Naive B cell (primary cell): Measurements from ENCODE around the gene CSTPP1. TPM values are rescaled to one million over a fixed set of nuclear protein-coding genes. Genes with fewer than 3 reads are reported as not detected.

Experiments used
- ATAC-seq, 2 donors: fragments of 150-1000 bp; cut with Tn5 transposase; 2 replicates each; pipeline ENCODE4 v1.10.0; 2021; ENCODE audit warnings: low read depth in 2 of 2, mild to moderate bottlenecking in 2 of 2, moderate library complexity in 2 of 2
- DNase-seq: peaks from one replicate; pipeline ENCODE4 v3.0.0; 2022
- H3K27ac Mint-ChIP-seq, 6 donors: one replicate each; pipeline ENCODE4 v1.8.0; 2020 to 2022; ENCODE audit warnings: mild to moderate bottlenecking in 6 of 6, mixed read lengths in 6 of 6, moderate library complexity in 5 of 6, inconsistent platforms in 2 of 6
- H3K27me3 Mint-ChIP-seq, 3 donors: one replicate each; pipeline ENCODE4 v1.8.0; 2021 to 2022; ENCODE audit warnings: mixed read lengths in 3 of 3, mild to moderate bottlenecking in 1 of 3
- H3K36me3 Mint-ChIP-seq, 2 donors: one replicate each; pipeline ENCODE4 v1.8.0; 2020 to 2022; ENCODE audit warnings: mixed read lengths in 2 of 2, inconsistent platforms in 1 of 2, mild to moderate bottlenecking in 1 of 2
- H3K4me1 Mint-ChIP-seq, 3 donors: one replicate each; pipeline ENCODE4 v1.8.0; 2020 to 2022; ENCODE audit warnings: mixed read lengths in 3 of 3, inconsistent platforms in 1 of 3, mild to moderate bottlenecking in 1 of 3, moderate library complexity in 1 of 3
- H3K4me3 Mint-ChIP-seq, 8 donors: one replicate each; pipeline ENCODE4 v1.8.0; 2020 to 2022; ENCODE audit warnings: mild to moderate bottlenecking in 8 of 8, mixed read lengths in 8 of 8, moderate library complexity in 8 of 8, inconsistent platforms in 2 of 8
- H3K9me3 Mint-ChIP-seq, 7 donors: one replicate each; pipeline ENCODE4 v1.8.0; 2020 to 2022; ENCODE audit warnings: mixed read lengths in 7 of 7, mild to moderate bottlenecking in 5 of 7, inconsistent platforms in 2 of 7, moderate library complexity in 1 of 7
- polyA plus RNA-seq, 6 donors: library from polyadenylated mRNA; unstranded; fragments of 300-500 nt; fragmentation: Illumina TruSeq; gene quantifications; one replicate each; pipeline ENCODE4 v1.2.3, GENCODE V29; 2021; ENCODE audit warnings: low read depth in 6 of 6

The CSTPP1 gene
- polyA plus RNA-seq, 6 donors from 2014 or later = 16.8 to 34.9 (median 18.7) TPM

GRCh38 chr11:47139878-47140277, 203.3 kb downstream of the CSTPP1 start:
- H3K27ac Mint-ChIP-seq = no peak overlapping the region

GRCh38 chr11:47143322-47143721, 206.8 kb downstream of the CSTPP1 start:
- H3K4me3 Mint-ChIP-seq = no peak overlapping the region
- H3K27ac Mint-ChIP-seq = no peak overlapping the region
- no peak for DNase-seq
- no peak for ATAC-seq
- H3K9me3 Mint-ChIP-seq = no peaks in the 10 kb centered on the region
- peaks cover 0 to 2% of the 10 kb centered on the region in 2 donors for H3K36me3 Mint-ChIP-seq
- H3K4me1 Mint-ChIP-seq = no peaks in the 10 kb centered on the region
- H3K27me3 Mint-ChIP-seq = no peaks in the 10 kb centered on the region

More at GRCh38 chr11:47139878-47140277, 203.3 kb downstream of the CSTPP1 start:
- Mint-ChIP-seq H3K4me1 (no peaks in the 10 kb centered on the region), H3K36me3 (peaks cover 10 to 11% of the 10 kb centered on the region in 2 donors), H3K4me3 (no peak overlapping the region), H3K27me3 (no peaks in the 10 kb centered on the region), H3K9me3 (no peaks in the 10 kb centered on the region)
- ATAC-seq = no peak
- DNase-seq = no peak

- H3K9me3 Mint-ChIP-seq = no peaks in the 10 kb centered on the region
- H3K27ac Mint-ChIP-seq = no peak overlapping the region
- no peak for DNase-seq
- peaks cover 0 to 5% of the 10 kb centered on the region in 2 donors for H3K36me3 Mint-ChIP-seq
- H3K4me3 Mint-ChIP-seq = no peak overlapping the region
- no peaks in the 10 kb centered on the region for H3K27me3 Mint-ChIP-seq
- ATAC-seq = no peak
- H3K4me1 Mint-ChIP-seq = no peaks in the 10 kb centered on the region
Measured at GRCh38 chr11:47144541-47144940, 208.0 kb downstream of the CSTPP1 start.

- DNase-seq (no peak), ATAC-seq (no peak)
- Mint-ChIP-seq H3K27me3 (no peaks in the 10 kb centered on the region), H3K27ac (peak overlapping the region in 1 of 6 donors; percentile 8), H3K4me1 (peaks cover 10 to 14% (median 12%) of the 10 kb centered on the region in 3 donors), H3K36me3 (peaks cover 0 to 5% of the 10 kb centered on the region in 2 donors), H3K4me3 (no peak overlapping the region), H3K9me3 (no peaks in the 10 kb centered on the region)
Measured at GRCh38 chr11:47147250-47147649, 210.7 kb downstream of the CSTPP1 start.

- DNase-seq (no peak), ATAC-seq (no peak)
- H3K4me3 Mint-ChIP-seq = no peak overlapping the region
- no peaks in the 10 kb centered on the region for H3K27me3 Mint-ChIP-seq
- H3K36me3 Mint-ChIP-seq = peaks cover 0 to 5% of the 10 kb centered on the region in 2 donors
- H3K4me1 Mint-ChIP-seq = peaks cover 13 to 18% (median 16%) of the 10 kb centered on the region in 3 donors
- H3K27ac Mint-ChIP-seq = peak overlapping the region in 1 of 6 donors; percentile 8
- no peaks in the 10 kb centered on the region for H3K9me3 Mint-ChIP-seq
Measured at GRCh38 chr11:47147681-47148080, 211.1 kb downstream of the CSTPP1 start.

GRCh38 chr11:47148270-47148669, 211.7 kb downstream of the CSTPP1 start:
- H3K9me3 Mint-ChIP-seq = no peaks in the 10 kb centered on the region
- H3K4me1 Mint-ChIP-seq = peaks cover 19 to 24% (median 22%) of the 10 kb centered on the region in 3 donors
- H3K36me3 Mint-ChIP-seq = peaks cover 0 to 5% of the 10 kb centered on the region in 2 donors
- ATAC-seq (no peak), DNase-seq (no peak)
- H3K27ac Mint-ChIP-seq = no peak overlapping the region
- H3K27me3 Mint-ChIP-seq = no peaks in the 10 kb centered on the region
- no peak overlapping the region for H3K4me3 Mint-ChIP-seq

GRCh38 chr11:47148903-47149531, 212.5 kb downstream of the CSTPP1 start:
- no peak overlapping the region for H3K4me3 Mint-ChIP-seq
- H3K27ac Mint-ChIP-seq = no peak overlapping the region
- H3K36me3 Mint-ChIP-seq = peaks cover 0 to 5% of the 10 kb centered on the region in 2 donors
- no peaks in the 10 kb centered on the region for H3K9me3 Mint-ChIP-seq
- no peaks in the 10 kb centered on the region for H3K27me3 Mint-ChIP-seq
- peaks cover 19 to 29% (median 23%) of the 10 kb centered on the region in 3 donors for H3K4me1 Mint-ChIP-seq
- ATAC-seq (no peak), DNase-seq (no peak)

- ATAC-seq = no peak
- DNase-seq = no peak
- peak overlapping the region in 2 of 6 donors; percentile 32 to 49 for H3K27ac Mint-ChIP-seq
- H3K4me3 Mint-ChIP-seq = no peak overlapping the region
- no peaks in the 10 kb centered on the region for H3K27me3 Mint-ChIP-seq
- H3K9me3 Mint-ChIP-seq = no peaks in the 10 kb centered on the region
- H3K36me3 Mint-ChIP-seq = peaks cover 0 to 5% of the 10 kb centered on the region in 2 donors
- H3K4me1 Mint-ChIP-seq = peaks cover 24 to 35% (median 24%) of the 10 kb centered on the region in 3 donors
Measured at GRCh38 chr11:47149782-47150181, 213.2 kb downstream of the CSTPP1 start.

- no peaks in the 10 kb centered on the region for H3K9me3 Mint-ChIP-seq
- peak; percentile 56 to 62 for ATAC-seq
- no peak for DNase-seq
- H3K27me3 Mint-ChIP-seq = no peaks in the 10 kb centered on the region
- peaks cover 0 to 5% of the 10 kb centered on the region in 2 donors for H3K36me3 Mint-ChIP-seq
- peak overlapping the region in 4 of 6 donors; percentile 39 to 91 (median 75) for H3K27ac Mint-ChIP-seq
- H3K4me3 Mint-ChIP-seq = peak overlapping the region in 4 of 8 donors; percentile 10 to 83 (median 46)
- H3K4me1 Mint-ChIP-seq = peaks cover 30 to 48% (median 32%) of the 10 kb centered on the region in 3 donors
Measured at GRCh38 chr11:47152126-47152952, 215.8 kb downstream of the CSTPP1 start.

- peaks cover 0 to 4% of the 10 kb centered on the region in 2 donors for H3K36me3 Mint-ChIP-seq
- peaks cover 30 to 48% (median 32%) of the 10 kb centered on the region in 3 donors for H3K4me1 Mint-ChIP-seq
- DNase-seq = peak; percentile 45
- H3K9me3 Mint-ChIP-seq = no peaks in the 10 kb centered on the region
- H3K4me3 Mint-ChIP-seq = peak overlapping the region in 3 of 8 donors; percentile 6 to 82 (median 13)
- no peaks in the 10 kb centered on the region for H3K27me3 Mint-ChIP-seq
- peak; percentile 48 to 53 for ATAC-seq
- H3K27ac Mint-ChIP-seq = peak overlapping the region in 5 of 6 donors; percentile 15 to 88 (median 54)
Measured at GRCh38 chr11:47152953-47153950, 216.7 kb downstream of the CSTPP1 start.

- Mint-ChIP-seq H3K4me1 (peaks cover 30 to 48% (median 32%) of the 10 kb centered on the region in 3 donors), H3K9me3 (no peaks in the 10 kb centered on the region), H3K36me3 (no peaks in the 10 kb centered on the region), H3K4me3 (peak overlapping the region in 7 of 8 donors; percentile 39 to 89 (median 72)), H3K27me3 (no peaks in the 10 kb centered on the region), H3K27ac (peak overlapping the region in 5 of 6 donors; percentile 31 to 89 (median 85))
- DNase-seq = peak; percentile 28
- peak; percentile 75 to 77 for ATAC-seq
Measured at GRCh38 chr11:47154616-47155570, 218.3 kb downstream of the CSTPP1 start.

- Mint-ChIP-seq H3K9me3 (no peaks in the 10 kb centered on the region), H3K4me3 (peak overlapping the region in 1 of 8 donors; percentile 72), H3K4me1 (peaks cover 30 to 44% (median 32%) of the 10 kb centered on the region in 3 donors), H3K27me3 (no peaks in the 10 kb centered on the region), H3K36me3 (no peaks in the 10 kb centered on the region), H3K27ac (no peak overlapping the region)
- ATAC-seq = no peak
- DNase-seq = no peak
Measured at GRCh38 chr11:47155879-47156278, 219.3 kb downstream of the CSTPP1 start.
